NK-92 (cell line): ENCODE data around the gene DLX2.

Experiments used
- DNase-seq: peaks from one replicate; lab custom pipeline; 2025; ENCODE audit not compliant: unreplicated experiment; lab: John Stamatoyannopoulos, UW

DLX2 gene

GRCh38 chr2:172107690-172108586 is 5.2 kb upstream of the DLX2 start:
- no peak for DNase-seq

GRCh38 chr2:172106108-172106961 is 3.6 kb upstream of the DLX2 start:
- no peak for DNase-seq

- DNase-seq = no peak
Observed at GRCh38 chr2:172105471-172106107, 2.9 kb upstream of the DLX2 start.

- no peak for DNase-seq
Observed at GRCh38 chr2:172103471-172104272, 972 bp upstream of the DLX2 start.

- no peak for DNase-seq
Observed at GRCh38 chr2:172101821-172102390, 794 bp downstream of the DLX2 start.

GRCh38 chr2:172100935-172101820 is 1.5 kb downstream of the DLX2 start:
- DNase-seq = no peak

- no peak for DNase-seq
Observed at GRCh38 chr2:172100080-172100934, 2.4 kb downstream of the DLX2 start.

GRCh38 chr2:172099472-172100079 is 3.1 kb downstream of the DLX2 start:
- no peak for DNase-seq

- DNase-seq = no peak
Observed at GRCh38 chr2:172098650-172099471, 3.8 kb downstream of the DLX2 start.

GRCh38 chr2:172098287-172098649 is 4.4 kb downstream of the DLX2 start:
- no peak for DNase-seq

- no peak for DNase-seq
Observed at GRCh38 chr2:172097557-172098131, 5.1 kb downstream of the DLX2 start.

- no peak for DNase-seq
Observed at GRCh38 chr2:172096626-172097547, 5.8 kb downstream of the DLX2 start.

GRCh38 chr2:172095905-172096625 is 6.6 kb downstream of the DLX2 start:
- DNase-seq = no peak

- DNase-seq = no peak
Observed at GRCh38 chr2:172095146-172095904, 7.4 kb downstream of the DLX2 start.
